GM23338 (cell line): ENCODE data around the gene CAMTA1.

Experiments
- CREB1 ChIP-seq: fragments of 250-450 bp; sonication (Bioruptor Pico); IDR thresholded peaks from 2 replicates; pipeline ENCODE4 v1.5.0; 2020; ENCODE audit warnings: low read depth, mild to moderate bottlenecking, moderate library complexity
- CTCF ChIP-seq, 2 experiments: fragments of 200-600 bp in 1 of 2; sonication (generic) in 1 of 2; conservative IDR thresholded peaks; 2 replicates each; pipeline versions ENCODE4 v1.5.1 to v1.6.1; 2016 to 2017; ENCODE audit warnings: antibody characterized with exemption in 2 of 2, low read depth in 2 of 2, mild to moderate bottlenecking in 2 of 2, moderate library complexity in 1 of 2
- ETS1 ChIP-seq: IDR thresholded peaks from 2 replicates; pipeline ENCODE4 v1.6.1; 2016; ENCODE audit warnings: antibody characterized with exemption
- EZH2 ChIP-seq: fragments of 200-600 bp; sonication (generic); IDR thresholded peaks from one replicate; pipeline ENCODE4 v1.8.0; 2017; ENCODE audit warnings: antibody characterized with exemption, mild to moderate bottlenecking, low read depth; ENCODE audit not compliant: unreplicated experiment
- EZH2phosphoT487 ChIP-seq: fragments of 200-600 bp; sonication (generic); IDR thresholded peaks from one replicate; pipeline ENCODE4 v1.8.1; 2018; ENCODE audit warnings: antibody characterized with exemption; ENCODE audit not compliant: unreplicated experiment
- JUNB ChIP-seq: IDR thresholded peaks from one replicate; pipeline ENCODE4 v1.6.1; 2016; ENCODE audit warnings: antibody characterized with exemption; ENCODE audit not compliant: unreplicated experiment
- NANOG ChIP-seq: IDR thresholded peaks from 2 replicates; pipeline ENCODE4 v1.6.1; 2016; ENCODE audit warnings: antibody characterized with exemption, borderline replicate concordance
- POLR2AphosphoS5 ChIP-seq: IDR thresholded peaks from 2 replicates; pipeline ENCODE4 v1.6.1; 2016; ENCODE audit warnings: antibody characterized with exemption, low read depth
- REST ChIP-seq: IDR thresholded peaks from one replicate; pipeline ENCODE4 v1.6.1; 2018; ENCODE audit warnings: antibody characterized with exemption; ENCODE audit not compliant: unreplicated experiment
- STAT1 ChIP-seq: IDR thresholded peaks from one replicate; pipeline ENCODE4 v1.6.1; 2016; ENCODE audit warnings: antibody characterized with exemption; ENCODE audit not compliant: unreplicated experiment
- ZNF114 ChIP-seq: fragments of 250-450 bp; sonication (Bioruptor Pico); IDR thresholded peaks from 2 replicates; pipeline ENCODE4 v1.5.0; 2020; ENCODE audit warnings: mild to moderate bottlenecking, moderate library complexity
- ZNF331 ChIP-seq: fragments of 250-450 bp; sonication (Bioruptor Pico); IDR thresholded peaks from 2 replicates; pipeline ENCODE4 v1.5.0; 2020; ENCODE audit warnings: low read depth, mild to moderate bottlenecking, moderate library complexity
- ZNF462 ChIP-seq: fragments of 250-450 bp; sonication (Bioruptor Pico); IDR thresholded peaks from 2 replicates; pipeline ENCODE4 v1.5.0; 2020; ENCODE audit warnings: mild to moderate bottlenecking, moderate library complexity

GRCh38 chr1:7515175-7515574, 729.9 kb downstream of the CAMTA1 start:
- TF ChIP-seq POLR2AphosphoS5 (no peak), CREB1 (CRISPR knock-in tag) (no peak), CTCF (conservative IDR thresholded peaks at IDR 0.05; ENCODE audit: low read depth in 2 of 2) (no peak), EZH2 (no peak), EZH2phosphoT487 (no peak), REST (no peak), STAT1 (no peak), ZNF331 (CRISPR knock-in tag) (no peak), JUNB (no peak), NANOG (no peak), ZNF114 (CRISPR knock-in tag) (no peak), ETS1 (no peak), ZNF462 (no peak)
